GM19351 (cell line): Measurements from ENCODE around the gene EXOSC9.
"Not testable (repeated sequence)": the region's sequence is repeated elsewhere in the genome, so short reads cannot be mapped to it uniquely, and the experiment has no call there.

Source experiments
- ATAC-seq: cut with Tn5 transposase; IDR thresholded peaks from one replicate; pipeline ENCODE4 v1.9.1; 2021; ENCODE audit warnings: mild to moderate bottlenecking, moderate library complexity; ENCODE audit not compliant: unreplicated experiment

EXOSC9 gene

GRCh38 chr4:121800961-121801714, at the start of gene EXOSC9:
EXOSC9 (plus strand) TSS chr4:121801323; CDS start chr4:121801425, 102 bp downstream.
- ATAC-seq: peak; percentile 85

- ATAC-seq: not testable (repeated sequence)
Observed at GRCh38 chr4:121752142-121752541, 49.0 kb upstream of the EXOSC9 start.

DNA sequence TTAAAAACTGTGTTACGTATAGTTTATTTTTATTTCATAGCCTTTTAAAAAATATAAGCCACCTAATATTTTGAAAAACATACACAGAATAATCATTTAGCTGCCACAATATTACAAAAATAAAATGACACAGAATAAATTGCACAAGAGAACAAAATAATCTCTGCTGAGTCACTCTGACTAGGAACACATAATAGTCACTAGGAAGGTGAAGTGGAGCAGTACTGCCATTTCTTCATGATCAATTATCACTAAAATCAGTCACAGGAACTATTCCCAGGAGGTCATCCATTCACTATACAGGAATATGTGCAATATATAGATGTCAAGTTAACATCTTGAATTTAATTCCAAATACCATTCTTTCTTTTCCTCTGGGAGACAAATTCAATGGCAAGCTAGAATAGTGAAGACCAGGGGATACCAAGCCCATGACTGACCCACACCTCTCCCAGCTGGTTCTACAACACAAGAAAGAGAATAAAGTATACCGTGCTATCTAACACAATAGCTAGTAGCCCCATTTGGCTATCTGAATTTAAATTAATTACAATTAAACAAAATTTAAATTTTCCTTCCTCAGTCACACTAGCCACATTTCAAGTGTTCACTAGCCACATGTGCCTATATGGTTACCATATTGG, 42.1 kb upstream of the EXOSC9 start:
- no peak for ATAC-seq

DNA sequence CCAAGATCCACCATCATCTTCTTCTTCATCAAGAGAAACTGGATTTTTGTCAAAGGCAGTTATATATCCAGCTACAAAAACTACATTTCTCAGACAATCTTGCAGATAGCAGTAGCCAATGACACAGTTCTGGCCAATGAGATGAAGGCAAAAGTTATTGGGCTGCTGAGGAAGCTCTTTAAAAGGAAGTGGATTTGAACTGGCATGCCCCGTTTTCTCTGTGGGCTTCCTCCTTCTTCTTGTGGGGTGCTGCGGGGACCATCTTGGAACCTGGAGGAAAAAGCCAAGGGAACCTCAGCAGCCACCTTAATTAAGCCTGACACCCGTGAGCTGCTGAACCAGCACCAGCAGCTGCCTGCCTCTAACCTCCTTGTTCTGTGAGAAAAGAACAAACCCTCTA, 40.9 kb upstream of the EXOSC9 start:
- ATAC-seq: no peak

- ATAC-seq: no peak
Observed at GRCh38 chr4:121764303-121764701, 36.8 kb upstream of the EXOSC9 start.

GRCh38 chr4:121764702-121765367, 36.3 kb upstream of the EXOSC9 start, which contains the start of gene SMIM43:
SMIM43 (minus strand) TSS chr4:121765164; CDS start chr4:121765105, 59 bp downstream.
- no peak for ATAC-seq

GRCh38 chr4:121765368-121765705, 35.8 kb upstream of the EXOSC9 start:
- ATAC-seq: no peak

- no peak for ATAC-seq
Observed at GRCh38 chr4:121765971-121766538, 35.1 kb upstream of the EXOSC9 start.

GRCh38 chr4:121767166-121767565, 34.0 kb upstream of the EXOSC9 start:
- no peak for ATAC-seq

DNA sequence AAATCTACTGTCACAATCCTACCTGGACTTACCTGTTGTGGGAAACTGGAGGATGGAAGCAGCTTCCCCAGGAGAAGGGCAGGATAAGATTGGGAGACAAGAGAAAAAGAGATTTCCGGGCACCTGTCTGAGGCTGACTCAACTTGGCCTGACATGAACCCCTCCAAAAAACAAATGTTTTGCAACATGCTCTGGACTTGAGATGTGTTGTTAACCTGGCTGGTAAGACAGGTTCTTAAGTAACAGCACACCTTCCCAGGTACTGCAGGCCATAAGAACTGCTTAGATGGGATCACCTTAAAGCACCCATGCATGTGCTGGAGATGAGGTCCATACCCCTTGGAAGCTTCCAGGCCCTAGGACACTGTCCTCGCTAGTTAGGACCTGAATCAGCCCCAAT, 31.8 kb upstream of the EXOSC9 start:
- no peak for ATAC-seq

DNA sequence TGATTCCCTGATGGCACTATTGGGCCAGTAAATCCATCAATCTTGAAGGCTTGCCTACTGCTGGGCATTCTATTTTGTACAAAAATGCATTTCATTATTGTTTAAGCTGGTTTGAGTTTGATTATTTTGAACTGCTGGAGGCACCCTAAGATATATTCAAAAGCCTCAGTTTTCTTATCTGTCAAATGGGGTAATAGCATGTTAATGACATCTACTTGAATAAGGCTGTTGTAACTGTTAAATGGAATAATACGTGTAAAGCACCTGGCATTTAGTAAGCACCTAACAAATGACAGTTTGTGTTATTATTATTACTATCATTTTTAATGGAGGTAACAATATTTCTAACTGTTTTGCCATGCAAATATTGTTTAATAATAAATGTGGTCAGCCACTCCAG, 29.3 kb upstream of the EXOSC9 start:
- ATAC-seq: no peak

- no peak for ATAC-seq
Observed at GRCh38 chr4:121773883-121774282, 27.2 kb upstream of the EXOSC9 start.

- ATAC-seq: peak; percentile 22
Observed at GRCh38 chr4:121776610-121777401, 24.3 kb upstream of the EXOSC9 start.

DNA sequence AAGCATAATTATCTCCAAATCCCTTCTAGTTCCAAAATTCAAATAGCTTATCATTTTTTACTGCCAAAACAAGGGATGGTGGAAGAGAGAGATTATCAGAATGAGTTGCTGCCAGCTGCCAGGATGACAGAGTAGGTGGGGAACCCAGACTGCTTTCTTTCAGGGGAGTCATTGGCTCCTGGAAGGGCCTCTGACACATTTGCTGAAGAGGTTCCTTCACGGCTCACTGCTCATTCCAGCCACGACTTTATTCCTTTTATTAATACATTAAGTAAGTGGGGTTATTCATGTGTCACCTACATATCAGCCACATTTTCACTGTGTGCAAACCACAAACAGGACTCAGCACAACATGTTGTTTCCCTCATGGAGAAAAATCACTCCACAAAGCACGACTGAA, 23.5 kb upstream of the EXOSC9 start:
- ATAC-seq: peak; percentile 60

- ATAC-seq: no peak
Observed at GRCh38 chr4:121778991-121779628, 22.0 kb upstream of the EXOSC9 start.

GRCh38 chr4:121783210-121783609, 17.9 kb upstream of the EXOSC9 start:
- no peak for ATAC-seq

DNA sequence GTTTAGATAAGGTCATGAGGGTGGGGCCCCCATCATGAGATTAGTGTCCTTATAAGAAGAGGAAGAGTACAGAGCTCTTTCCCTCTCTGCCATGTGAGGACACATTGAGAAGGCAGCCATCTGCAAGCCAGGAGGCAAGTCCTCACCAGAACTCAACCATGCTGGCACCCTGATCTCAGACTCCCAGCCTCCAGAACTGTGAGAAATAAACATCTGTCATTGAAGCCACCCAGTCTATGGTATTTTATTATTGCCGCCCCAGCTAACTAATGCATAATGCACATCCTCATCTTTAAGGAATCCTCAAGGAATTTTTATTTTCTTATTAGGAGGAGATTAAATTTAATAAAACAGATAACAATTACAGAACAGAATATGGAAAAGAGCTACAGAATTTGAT, 16.7 kb upstream of the EXOSC9 start:
- ATAC-seq: no peak

- ATAC-seq: no peak
Observed at GRCh38 chr4:121784975-121785374, 16.1 kb upstream of the EXOSC9 start.

GRCh38 chr4:121785479-121785878, 15.6 kb upstream of the EXOSC9 start:
- ATAC-seq: no peak

GRCh38 chr4:121786221-121786620, 14.9 kb upstream of the EXOSC9 start:
- no peak for ATAC-seq
